Measurements from ENCODE around the gene MCCC2.
"Not testable (repeated sequence)": the region's sequence is repeated elsewhere in the genome, so short reads cannot be mapped to it uniquely, and the experiment has no call there.

Gene MCCC2

GRCh38 chr5:71664615-71665014 is 77.5 kb downstream of the MCCC2 start:
- not testable (repeated sequence) for DNase-seq

DNA sequence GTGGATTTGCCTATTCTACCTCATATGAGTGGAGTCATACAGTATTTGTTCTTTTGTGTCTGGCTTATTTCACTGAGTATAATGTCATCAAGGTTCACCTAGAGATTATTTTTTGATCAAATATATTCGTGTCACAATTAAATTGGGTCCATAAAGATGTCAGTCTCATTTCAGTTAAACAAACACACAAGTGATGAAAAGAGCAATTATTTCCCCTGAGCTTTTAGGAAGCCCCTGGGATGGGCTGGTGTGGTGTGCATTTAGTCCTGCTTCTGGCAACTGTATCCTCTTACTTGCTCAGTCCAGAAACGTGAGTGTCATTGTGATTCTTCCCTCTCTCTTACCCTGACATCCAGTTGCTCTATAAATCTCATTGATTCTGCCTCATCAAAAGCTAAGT is 79.2 kb downstream of the MCCC2 start:
- no peak for DNase-seq

GRCh38 chr5:71677977-71678376 is 90.8 kb downstream of the MCCC2 start:
- DNase-seq: no peak

DNA sequence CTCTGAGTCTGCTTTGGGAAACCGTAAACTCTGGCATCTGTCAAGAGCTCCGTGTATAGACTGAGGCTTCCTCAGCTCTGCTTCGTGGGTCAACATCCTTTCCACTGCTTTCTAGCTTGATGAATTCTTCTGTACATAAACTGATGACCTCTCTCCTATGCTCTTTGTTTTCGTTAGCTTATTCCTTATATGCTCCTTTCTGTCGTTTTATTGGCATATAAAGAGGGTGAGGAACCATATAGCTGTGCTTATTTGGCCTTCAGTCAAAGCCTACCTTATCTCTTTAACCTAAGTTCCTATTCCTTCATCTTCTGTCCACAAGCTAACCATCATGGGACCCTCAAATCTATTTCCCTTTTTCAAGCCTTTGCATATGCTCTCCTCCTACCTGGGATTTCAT is 92.6 kb downstream of the MCCC2 start:
- DNase-seq: no peak

DNA sequence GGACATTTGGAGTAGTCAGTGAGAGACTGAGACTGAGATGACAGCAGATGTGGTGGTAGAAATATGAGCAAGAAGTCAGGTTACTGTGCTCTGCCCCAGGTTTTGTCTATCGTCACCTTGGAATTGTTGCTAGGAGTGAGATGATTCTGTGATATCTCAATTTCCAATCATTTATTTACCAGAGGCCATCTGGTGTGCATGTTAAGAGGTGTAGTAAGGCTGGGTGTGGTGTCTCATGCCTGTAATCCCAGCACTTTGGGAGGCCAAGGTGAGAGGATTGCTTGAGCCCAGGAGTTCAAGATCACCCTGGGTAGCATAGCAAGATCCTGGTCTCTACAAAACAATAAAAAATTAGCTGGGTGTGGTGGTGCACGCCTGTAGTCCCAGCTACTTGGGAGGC is 93.4 kb downstream of the MCCC2 start:
- DNase-seq: no peak

DNA sequence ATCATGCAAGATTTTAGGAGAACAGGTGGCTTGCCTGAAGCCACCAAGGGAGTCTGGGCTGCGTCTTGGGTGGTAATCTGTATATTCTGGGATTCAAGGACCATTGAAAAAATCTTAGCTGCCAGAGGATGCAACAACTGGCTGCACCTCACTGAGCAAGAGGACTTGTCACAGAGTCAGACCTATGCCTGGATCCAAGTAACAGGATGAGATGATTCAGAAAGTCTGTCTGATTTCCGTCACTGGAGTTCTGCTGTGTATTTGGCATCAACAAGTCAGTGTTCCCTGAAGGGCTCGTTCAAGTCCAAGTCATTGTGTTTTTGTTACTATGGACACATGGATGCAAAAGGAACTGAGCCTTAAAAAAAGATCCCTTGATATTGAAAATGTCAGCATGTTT is 94.2 kb downstream of the MCCC2 start:
- no peak for DNase-seq

DNA sequence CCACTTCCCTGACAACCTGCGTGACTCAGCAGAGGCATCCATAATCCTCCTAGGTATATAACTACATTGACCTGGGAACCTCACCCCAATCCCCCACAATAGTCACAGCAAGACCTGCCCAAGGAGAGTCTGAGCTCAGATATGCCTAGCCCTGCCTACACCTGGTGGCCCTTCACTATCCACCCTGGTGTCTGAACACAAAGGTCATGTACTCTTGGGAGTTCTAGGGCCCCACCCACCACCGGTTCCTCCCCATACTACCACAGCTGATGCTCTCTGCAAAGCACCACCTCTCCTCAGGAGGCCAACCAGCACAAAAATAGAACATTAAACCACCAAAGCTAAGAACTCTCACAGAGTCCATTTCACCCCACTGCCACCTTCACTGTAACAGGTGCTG is 97.2 kb downstream of the MCCC2 start:
- no peak for DNase-seq

- DNase-seq: no peak
These were observed 106.8 kb downstream of the MCCC2 start for GRCh38 chr5:71693828-71694427.

- no peak for DNase-seq
These were observed 107.9 kb downstream of the MCCC2 start for GRCh38 chr5:71695071-71695470.

DNA sequence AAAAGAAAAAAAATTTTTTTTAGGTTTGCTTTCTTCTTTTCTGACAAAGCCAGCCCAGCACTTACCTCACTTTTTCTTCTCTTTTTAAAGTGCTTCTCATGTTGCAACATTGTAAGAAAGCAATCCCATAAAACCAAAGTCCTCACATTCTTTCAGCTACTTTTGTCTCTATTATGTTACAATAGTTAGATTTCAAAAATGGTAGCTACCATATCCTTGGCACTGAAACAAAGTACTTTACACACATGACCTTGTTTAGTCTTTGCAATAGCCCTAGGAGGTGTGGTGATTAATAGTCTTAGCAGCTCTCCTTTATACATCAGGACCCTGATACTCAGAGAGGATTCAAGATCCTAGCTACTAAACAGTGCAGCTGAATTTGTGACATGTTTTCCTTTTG is 108.5 kb downstream of the MCCC2 start:
- no peak for DNase-seq

- no peak for DNase-seq
These were observed 110.8 kb downstream of the MCCC2 start for GRCh38 chr5:71697967-71698366.

GRCh38 chr5:71699233-71699632 is 112.1 kb downstream of the MCCC2 start:
- no peak for DNase-seq

GRCh38 chr5:71699751-71700150 is 112.6 kb downstream of the MCCC2 start:
- DNase-seq: no peak

DNA sequence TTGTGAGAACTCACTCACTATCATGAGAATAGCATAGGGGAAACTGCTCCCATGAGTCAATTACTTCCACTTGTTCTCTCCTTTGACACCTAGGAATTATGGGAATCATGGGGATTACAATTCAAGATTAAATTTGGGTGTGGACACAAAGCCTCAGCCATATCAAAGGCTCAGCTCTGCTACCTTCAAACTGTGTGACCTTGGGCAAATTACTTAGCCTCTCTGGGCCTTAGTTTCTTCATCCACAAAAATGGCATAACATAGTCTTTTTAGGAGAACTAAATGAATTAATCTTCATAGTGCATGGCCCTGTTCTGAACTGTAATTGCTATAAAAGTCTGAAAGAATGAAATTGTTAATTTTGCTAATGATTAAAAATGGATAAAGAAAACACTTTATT is 113.7 kb downstream of the MCCC2 start:
- DNase-seq: no peak

DNA sequence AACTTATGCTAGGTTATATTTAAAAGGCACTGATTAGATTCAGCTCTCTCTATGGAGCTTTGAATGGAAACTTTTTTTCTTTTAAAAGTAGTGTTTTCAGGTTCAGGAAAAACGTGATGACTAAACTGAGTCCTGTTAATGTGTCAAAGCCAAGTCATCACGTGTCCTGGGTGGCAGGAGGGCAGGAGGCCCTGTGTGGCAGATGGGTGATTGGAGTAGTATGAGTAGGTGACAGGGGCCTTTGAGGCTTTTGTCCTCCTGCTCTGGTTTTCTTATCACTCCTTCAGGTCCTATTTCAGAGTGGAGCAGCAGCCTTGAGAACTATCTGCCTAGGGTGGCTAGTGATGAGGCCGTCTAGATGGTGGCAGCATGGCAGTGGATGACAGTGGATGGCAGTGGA is 114.3 kb downstream of the MCCC2 start:
- DNase-seq: no peak

DNA sequence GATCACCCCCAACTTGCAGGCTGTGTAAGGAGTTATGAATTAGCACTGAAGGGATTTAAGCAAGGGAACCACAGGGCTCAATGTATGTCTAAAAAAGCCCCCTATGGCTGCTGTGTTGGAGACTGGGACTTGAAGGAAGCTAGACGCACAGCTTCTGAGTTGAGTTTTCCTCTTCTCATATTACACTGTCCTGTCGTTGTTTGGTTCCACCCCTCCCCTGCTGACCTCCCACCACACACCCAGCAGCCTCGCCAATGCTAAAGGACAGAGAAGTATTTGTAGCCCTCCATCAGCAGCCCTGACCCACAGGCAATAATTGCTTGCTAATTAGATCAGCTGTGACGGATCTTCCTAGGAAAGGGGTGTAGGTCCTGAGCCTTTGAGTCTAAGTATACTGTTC is 116.8 kb downstream of the MCCC2 start:
- no peak for DNase-seq

DNA sequence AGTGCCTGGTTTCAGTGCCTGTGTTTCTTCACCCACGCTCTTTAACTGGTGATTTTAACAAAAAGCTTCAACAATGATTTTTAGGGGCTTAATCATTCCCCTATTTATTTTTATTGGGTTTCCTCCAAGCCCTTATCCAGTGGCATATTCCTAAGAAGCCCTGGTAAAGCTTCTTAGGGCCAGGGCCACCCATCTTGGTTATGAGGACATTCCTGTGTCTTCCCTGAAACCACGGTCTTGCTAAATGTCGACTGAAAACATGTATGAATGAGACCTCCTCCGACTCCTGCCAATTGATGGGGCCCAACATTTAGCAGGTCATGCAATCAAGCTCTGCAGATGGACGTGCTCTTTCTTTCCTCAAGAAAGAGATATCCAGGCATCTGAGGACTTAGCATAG is 118.3 kb downstream of the MCCC2 start:
- DNase-seq: no peak

DNA sequence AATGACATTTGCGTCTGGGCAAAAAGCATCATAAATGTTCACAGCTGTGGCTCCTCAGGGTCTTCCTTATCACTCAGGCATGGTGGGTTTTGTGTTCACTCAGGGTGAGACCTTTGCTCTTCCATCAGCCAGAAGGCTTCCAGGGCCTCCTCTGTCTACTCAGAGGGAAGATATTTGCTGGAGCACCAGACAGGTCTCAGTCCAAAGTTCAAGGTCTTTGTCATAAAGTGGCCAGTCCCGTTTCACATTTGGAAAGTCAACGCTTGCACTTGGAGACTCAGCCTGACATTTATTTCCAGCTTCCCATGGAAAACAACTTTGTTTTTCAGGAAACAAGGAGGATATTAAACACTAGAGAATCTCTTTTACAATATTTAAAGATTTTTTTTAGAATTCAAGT is 119.8 kb downstream of the MCCC2 start:
- no peak for DNase-seq
